Sigmoid colon (tissue), 7 donors: ENCODE data around the gene MKKS. TPM values are rescaled to one million over a fixed set of nuclear protein-coding genes. Genes with fewer than 3 reads are reported as not detected.

Experiments used
- DNase-seq: peaks from one replicate; pipeline ENCODE4 v3.0.0-alpha.2; 2019
- H3K27ac ChIP-seq, 4 donors: fragments of 200-600 bp; sonication (generic); one replicate each; pipeline ENCODE4 v1.5.1; 2016 to 2019; ENCODE audit warnings: mild to moderate bottlenecking in 1 of 4
- H3K27me3 ChIP-seq, 3 donors: fragments of 200-600 bp; sonication (generic); one replicate each; pipeline ENCODE4 v1.5.1; 2019; ENCODE audit warnings: mild to moderate bottlenecking in 1 of 3
- H3K36me3 ChIP-seq, 4 donors: fragments of 200-600 bp; sonication (generic); one replicate each; pipeline ENCODE4 v1.5.1; 2016 to 2019
- H3K4me1 ChIP-seq, 4 donors: fragments of 200-600 bp; sonication (generic); one replicate each; pipeline ENCODE4 v1.5.1; 2017 to 2019
- H3K4me3 ChIP-seq, 4 donors: fragments of 200-600 bp; sonication (generic); one replicate each; pipeline ENCODE4 v1.5.1; 2017 to 2019; ENCODE audit warnings: mild to moderate bottlenecking in 2 of 4, moderate library complexity in 1 of 4
- H3K9me3 ChIP-seq, 4 donors: fragments of 200-600 bp in 3 of 4; sonication (generic) in 3 of 4; one replicate each; pipeline versions ENCODE4 v1.5.1 to v1.6.1; 2013 to 2019
- CTCF ChIP-seq, 4 experiments: fragments of 450-650 bp in 3 of 4; fragments of 200-600 bp in 1 of 4; IDR thresholded peaks; one replicate each; pipeline ENCODE4 v1.5.1; 2016 to 2019; ENCODE audit warnings: antibody characterized with exemption in 4 of 4, mild to moderate bottlenecking in 3 of 4, moderate library complexity in 2 of 4
- EP300 ChIP-seq, 4 donors: sonication (generic); formaldehyde crosslinking; IDR thresholded peaks; one replicate each; pipeline ENCODE4 v1.6.1; 2017; ENCODE audit warnings: antibody characterized with exemption in 4 of 4
- POLR2A ChIP-seq, 2 donors: fragments of 450-650 bp; IDR thresholded peaks; one replicate each; pipeline ENCODE4 v1.6.1; 2016; ENCODE audit warnings: antibody characterized with exemption in 2 of 2, mild to moderate bottlenecking in 2 of 2, moderate library complexity in 2 of 2
- POLR2AphosphoS5 ChIP-seq, 4 donors: sonication (generic); formaldehyde crosslinking; IDR thresholded peaks; one replicate each; pipeline ENCODE4 v1.6.1; 2017; ENCODE audit warnings: antibody characterized with exemption in 4 of 4
- WGBS, 2 donors: extraction: QIAGEN DNeasy Blood & Tissue Kit; methylation state at CpG; one replicate each; pipeline ENCODE4 v1.1.7; 2013; 5-methylcytosine and 5-hydroxymethylcytosine counted together
- intact Hi-C: fragments of 100-400 bp; cut with DNase I; formaldehyde crosslinking; loops from one replicate; pipeline ENCODE4 v1.15.1; 2023
- polyA plus RNA-seq, 3 donors: library from polyadenylated mRNA; stranded (reverse); fragments of 200-250 nt; gene quantifications; one replicate each; pipeline ENCODE4 v1.2.3, GENCODE V29; 2013
- total RNA-seq, 4 donors: library from RNA; depleted of rRNA; stranded (reverse); fragments of >200 nt; gene quantifications; one replicate each; pipeline ENCODE4 v1.1.0, GENCODE V29; 2016
- donor health status: healthy with polysubstance abuse.
- donor health status: Bipolar disorder and iron deficiency.
- donor health status: healthy.

MKKS gene
- total and polyA plus RNA-seq, 7 donors, result 16.2 to 29.8 (median 19.9) TPM

GRCh38 chr20:10478205-10478604 lies 44.2 kb upstream of the MKKS start:
- no peak for DNase-seq
- Histone ChIP-seq H3K4me3 (no peak overlapping the region), H3K9me3 (no peaks in the 10 kb centered on the region), H3K4me1 (peaks cover 0 to 10% (median 5%) of the 10 kb centered on the region in 4 donors), H3K27ac (no peak overlapping the region), H3K27me3 (no peaks in the 10 kb centered on the region), H3K36me3 (no peaks in the 10 kb centered on the region)
- no peak for TF ChIP-seq POLR2A (IDR thresholded peaks at IDR 0.05)
- TF ChIP-seq EP300 (IDR thresholded peaks at IDR 0.05), result no peak
- no peak for TF ChIP-seq CTCF (IDR thresholded peaks at IDR 0.05)
- TF ChIP-seq POLR2AphosphoS5 (IDR thresholded peaks at IDR 0.05), result no peak
- intact Hi-C loops, result no loop called here
- WGBS, 2 donors, result 89 to 93% methylated on average over 1 of the region's 1 CpG

GRCh38 chr20:10476319-10476724 lies 42.3 kb upstream of the MKKS start:
- Histone ChIP-seq H3K9me3 (no peaks in the 10 kb centered on the region), H3K27me3 (no peaks in the 10 kb centered on the region), H3K4me3 (no peak overlapping the region), H3K4me1 (peaks cover 0 to 10% (median 5%) of the 10 kb centered on the region in 4 donors), H3K36me3 (no peaks in the 10 kb centered on the region), H3K27ac (no peak overlapping the region)
- DNase-seq, result no peak
- WGBS, 2 donors, result 53 to 85% methylated on average over 3 of the region's 3 CpGs
- TF ChIP-seq POLR2AphosphoS5 (IDR thresholded peaks at IDR 0.05) (no peak), POLR2A (IDR thresholded peaks at IDR 0.05) (no peak), EP300 (IDR thresholded peaks at IDR 0.05) (no peak)
- intact Hi-C loops, result no loop called here

GRCh38 chr20:10475225-10475624 lies 41.2 kb upstream of the MKKS start:
- Histone ChIP-seq H3K4me1 (peaks cover 0 to 14% (median 5%) of the 10 kb centered on the region in 4 donors), H3K9me3 (no peaks in the 10 kb centered on the region), H3K36me3 (no peaks in the 10 kb centered on the region), H3K27ac (peak overlapping the region in 2 of 4 donors; percentile 7 to 15), H3K27me3 (no peaks in the 10 kb centered on the region), H3K4me3 (no peak overlapping the region)
- no peak for DNase-seq
- WGBS, 2 donors, result 85 to 91% methylated on average over 2 of the region's 2 CpGs
- TF ChIP-seq POLR2A (IDR thresholded peaks at IDR 0.05) (no peak), POLR2AphosphoS5 (IDR thresholded peaks at IDR 0.05) (no peak), EP300 (IDR thresholded peaks at IDR 0.05) (no peak), CTCF (IDR thresholded peaks at IDR 0.05) (no peak)
- intact Hi-C loops, result no loop called here

GRCh38 chr20:10474606-10475184 lies 40.7 kb upstream of the MKKS start:
- Histone ChIP-seq H3K4me1 (peaks cover 0 to 19% (median 9%) of the 10 kb centered on the region in 4 donors), H3K4me3 (no peak overlapping the region), H3K27me3 (no peaks in the 10 kb centered on the region), H3K27ac (peak overlapping the region in 2 of 4 donors; percentile 7 to 15), H3K36me3 (no peaks in the 10 kb centered on the region), H3K9me3 (no peaks in the 10 kb centered on the region)
- DNase-seq, result peak; percentile 71
- intact Hi-C loops, result loop anchor here (5.0 kb wide), 3 partner anchors 48 to 178 kb away; no protein-coding TSS in a partner anchor
- WGBS, 2 donors, result 74 to 82% methylated on average over 11 of the region's 11 CpGs
- TF ChIP-seq POLR2A (IDR thresholded peaks at IDR 0.05), result no peak
- no peak for TF ChIP-seq POLR2AphosphoS5 (IDR thresholded peaks at IDR 0.05)
- TF ChIP-seq EP300 (IDR thresholded peaks at IDR 0.05), result no peak
- TF ChIP-seq CTCF (IDR thresholded peaks at IDR 0.05), result no peak

- DNase-seq, result no peak
- Histone ChIP-seq H3K27me3 (no peaks in the 10 kb centered on the region), H3K9me3 (no peaks in the 10 kb centered on the region), H3K4me3 (no peak overlapping the region), H3K36me3 (no peaks in the 10 kb centered on the region), H3K4me1 (peaks cover 0 to 32% (median 20%) of the 10 kb centered on the region in 4 donors), H3K27ac (no peak overlapping the region)
- 93 to 96% methylated on average over 2 of the region's 2 CpGs for WGBS, 2 donors
- no peak for TF ChIP-seq POLR2AphosphoS5 (IDR thresholded peaks at IDR 0.05)
- TF ChIP-seq POLR2A (IDR thresholded peaks at IDR 0.05), result no peak
- TF ChIP-seq CTCF (IDR thresholded peaks at IDR 0.05), result no peak
- no peak for TF ChIP-seq EP300 (IDR thresholded peaks at IDR 0.05)
- intact Hi-C loops, result loop anchor here (5.0 kb wide), 3 partner anchors 49 to 179 kb away; no protein-coding TSS in a partner anchor
These were observed 38.8 kb upstream of the MKKS start for GRCh38 chr20:10472871-10473270.
